ENCODE data around the gene OSBPL3. TPM values are rescaled to one million over a fixed set of nuclear protein-coding genes. Genes with fewer than 3 reads are reported as not detected.

OSBPL3 gene
- total RNA-seq, 2 experiments from 2014 or later = 44.6 to 45.7 TPM

DNA sequence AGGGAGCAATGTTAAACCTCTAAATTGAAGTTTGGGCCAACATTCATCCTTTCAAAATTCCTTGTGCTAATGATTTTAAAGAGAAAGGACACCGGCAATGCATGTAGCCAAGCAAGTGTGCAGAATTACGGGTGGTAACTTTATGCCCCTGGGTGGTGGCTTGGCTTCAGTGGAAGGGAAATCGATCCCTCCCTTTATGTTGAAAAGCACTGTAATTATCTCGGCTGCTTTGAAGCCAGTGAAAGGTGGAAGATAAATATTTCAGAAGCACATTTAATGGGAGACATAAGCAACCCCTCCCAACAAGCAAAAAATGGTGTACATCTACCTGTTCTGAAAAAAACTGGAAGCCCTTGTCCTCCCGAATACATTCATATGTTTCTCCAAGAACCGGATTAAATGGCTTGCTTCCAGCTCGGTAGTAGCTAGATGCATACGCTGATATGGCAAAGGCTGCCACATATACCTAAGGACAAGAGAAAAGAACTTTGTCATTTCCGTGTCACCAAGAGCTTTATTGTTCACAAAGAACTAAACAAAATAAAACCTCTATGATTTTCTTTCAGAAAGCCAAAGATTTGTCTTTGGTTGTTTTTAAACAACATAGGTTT is 149.4 kb downstream of the OSBPL3 start:
- Mint-ChIP-seq H3K27me3 (no peaks in the 10 kb centered on the region), H3K9me3 (no peaks in the 10 kb centered on the region), H3K27ac (no peak overlapping the region), H3K4me1 (ENCODE audit: low read depth) (peaks cover 55% of the 10 kb centered on the region), H3K36me3 (ENCODE audit: low read depth) (peaks cover 75% of the 10 kb centered on the region), H3K4me3 (no peak overlapping the region)
- TF ChIP-seq CTCF (IDR thresholded peaks at IDR 0.05) = no peak
- POLR2A ChIA-PET = no interaction called here
- CTCF ChIA-PET = interaction anchor here (1.1 to 3.1 kb wide), 4 partner anchors 9 to 268 kb away, joined by 3 to 21 read pairs (median 4); no protein-coding TSS in a partner anchor
- intact Hi-C loops (cut with micrococcal nuclease) = no loop called here
- no peak for ATAC-seq
- DNase-seq = no peak

DNA sequence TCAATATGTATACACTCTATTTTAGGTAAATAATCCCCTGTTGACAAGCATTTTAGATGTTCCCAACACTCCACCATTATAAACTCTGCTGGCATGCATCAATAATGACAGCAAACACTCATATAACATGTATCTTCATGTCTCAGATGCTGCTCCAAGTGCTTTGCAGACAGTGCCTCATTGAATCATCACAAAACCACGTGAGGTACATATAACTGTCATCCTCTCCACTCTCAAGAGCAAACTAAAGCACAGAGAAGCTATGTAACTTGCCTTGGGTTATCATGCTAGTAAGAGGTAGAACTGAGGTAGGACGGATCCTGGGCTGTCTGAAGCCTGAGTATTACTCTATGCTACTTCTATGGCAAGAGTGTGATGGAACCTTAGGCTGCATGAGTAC is 150.2 kb downstream of the OSBPL3 start:
- H3K27ac Mint-ChIP-seq = no peak overlapping the region
- peak; percentile 22 for DNase-seq
- intact Hi-C loops (cut with micrococcal nuclease) = no loop called here

GRCh38 chr7:24828891-24829661 is 150.9 kb downstream of the OSBPL3 start:
- Mint-ChIP-seq H3K27me3 (no peaks in the 10 kb centered on the region), H3K9me3 (no peaks in the 10 kb centered on the region), H3K4me1 (ENCODE audit: low read depth) (peaks cover 64% of the 10 kb centered on the region), H3K36me3 (ENCODE audit: low read depth) (peaks cover 83% of the 10 kb centered on the region), H3K27ac (peak overlapping the region; percentile 4), H3K4me3 (no peak overlapping the region)
- ChIA-PET CTCF (interaction anchor here (0.7 to 1.3 kb wide), 3 partner anchors 8 to 264 kb away, joined by 3 read pairs; no protein-coding TSS in a partner anchor), POLR2A (no interaction called here)
- ATAC-seq (no peak), DNase-seq (no peak)
- no peak for TF ChIP-seq CTCF (IDR thresholded peaks at IDR 0.05)
- intact Hi-C loops (cut with micrococcal nuclease) = no loop called here

More for the DNA sequence above, 150.2 kb downstream of the OSBPL3 start:
- no peak overlapping the region for H3K4me3 Mint-ChIP-seq
- POLR2A ChIA-PET = no interaction called here
- no peaks in the 10 kb centered on the region for H3K9me3 Mint-ChIP-seq
- H3K4me1 Mint-ChIP-seq (ENCODE audit: low read depth) = peaks cover 61% of the 10 kb centered on the region
- CTCF ChIA-PET = interaction anchor here (1.2 to 1.3 kb wide), 2 partner anchors 9 to 264 kb away, joined by 3 read pairs; no protein-coding TSS in a partner anchor
- peaks cover 80% of the 10 kb centered on the region for H3K36me3 Mint-ChIP-seq (ENCODE audit: low read depth)
- no peak for TF ChIP-seq CTCF (IDR thresholded peaks at IDR 0.05)
- ATAC-seq = peak; percentile 57
- no peaks in the 10 kb centered on the region for H3K27me3 Mint-ChIP-seq

DNA sequence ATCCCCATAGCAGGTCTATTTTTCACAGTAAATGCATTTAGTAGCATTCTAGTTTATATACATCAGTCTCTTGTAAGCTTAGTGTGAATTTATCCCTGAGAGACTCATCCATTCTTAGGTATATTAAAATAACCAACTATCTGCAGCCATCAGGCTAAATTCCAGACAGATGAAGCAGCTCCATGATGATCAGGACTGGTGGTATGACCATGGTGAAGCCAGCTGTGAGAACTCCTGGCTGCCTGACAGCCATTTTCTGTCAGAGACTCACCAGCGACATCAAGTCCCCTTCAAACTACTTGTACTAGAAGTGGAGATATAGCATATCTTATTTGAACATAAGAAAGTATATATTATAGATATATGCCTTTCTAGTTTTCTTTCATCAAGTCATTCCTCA is 152.4 kb downstream of the OSBPL3 start:
- DNase-seq = no peak
- intact Hi-C loops (cut with micrococcal nuclease) = no loop called here
- ChIA-PET POLR2A (interaction anchor here (0.6 to 1.3 kb wide), 3 partner anchors 24 to 82 kb away, joined by 3 read pairs; no protein-coding TSS in a partner anchor), CTCF (interaction anchor here (1.1 to 2.7 kb wide), 6 partner anchors 9 to 271 kb away, joined by 3 to 20 read pairs (median 6); partner anchors contain the start of gene OSBPL3)
- no peak overlapping the region for H3K27ac Mint-ChIP-seq
- peaks cover 60% of the 10 kb centered on the region for H3K4me1 Mint-ChIP-seq (ENCODE audit: low read depth)
- no peaks in the 10 kb centered on the region for H3K27me3 Mint-ChIP-seq
- no peak for TF ChIP-seq CTCF (IDR thresholded peaks at IDR 0.05)
- peaks cover 79% of the 10 kb centered on the region for H3K36me3 Mint-ChIP-seq (ENCODE audit: low read depth)
- ATAC-seq = no peak
- no peak overlapping the region for H3K4me3 Mint-ChIP-seq
- no peaks in the 10 kb centered on the region for H3K9me3 Mint-ChIP-seq

Measured in activated CD8-positive, alpha-beta T cell treated with anti-CD3 and anti-CD28 coated beads for 36 hours (primary cell).